Endothelial cell of umbilical vein (primary cell): ENCODE data around the gene CCDC70.

Source experiments
- CTCF ChIP-seq, 2 donors: IDR thresholded peaks; 1 replicate in 1 of 2; 2 replicates in 1 of 2; pipeline ENCODE4 v1.5.1; 2011; ENCODE audit warnings: low read length in 2 of 2, mild to moderate bottlenecking in 2 of 2, moderate library complexity in 2 of 2, control low read depth in 1 of 2, inconsistent platforms in 1 of 2, low read depth in 1 of 2; ENCODE audit not compliant: insufficient read depth in 1 of 2; ENCODE audit errors: extremely low read depth in 1 of 2
- EZH2 ChIP-seq: IDR thresholded peaks from 2 replicates; pipeline ENCODE4 v1.6.1; 2012; ENCODE audit warnings: borderline replicate concordance, low read depth, mild to moderate bottlenecking, moderate library complexity, low read length, inconsistent platforms; ENCODE audit not compliant: severe bottlenecking
- MYC ChIP-seq: IDR thresholded peaks from one replicate; pipeline ENCODE4 v1.6.1; 2011; ENCODE audit warnings: mild to moderate bottlenecking, low read depth, low read length
- POLR2A ChIP-seq: IDR thresholded peaks from 2 replicates; pipeline ENCODE4 v1.6.1; 2012; ENCODE audit warnings: low read depth, mild to moderate bottlenecking, control low read depth, low read length

- TF ChIP-seq EZH2, result no peak
- TF ChIP-seq POLR2A, result no peak
- TF ChIP-seq MYC, result no peak
- TF ChIP-seq CTCF (IDR thresholded peaks at IDR 0.05; ENCODE audit: extremely low read depth in 1 of 2, insufficient read depth in 1 of 2, low read depth in 1 of 2, low read length in 2 of 2), result no peak
These were observed 44.1 kb upstream of the CCDC70 start for GRCh38 chr13:51817717-51818116.
